Osteoblast (primary cell): ENCODE measurements around the gene CSNK1A1L. TPM values are rescaled to one million over a fixed set of nuclear protein-coding genes. Genes with fewer than 3 reads are reported as not detected.

Experiments used
- DNase-seq: peaks from one replicate; pipeline ENCODE4 v3.0.0; 2011; ENCODE audit warnings: low spot score, mixed read lengths; ENCODE audit not compliant: insufficient read length; ENCODE audit errors: missing footprints
- H2AFZ ChIP-seq: 2 replicates; pipeline ENCODE4 v1.6.0; 2011; ENCODE audit warnings: mild to moderate bottlenecking, low read length
- H3K27ac ChIP-seq: 2 replicates; pipeline ENCODE4 v1.5.1; 2011; ENCODE audit warnings: mild to moderate bottlenecking, low read depth, low read length, moderate library complexity
- H3K27me3 ChIP-seq: 2 replicates; pipeline ENCODE4 v1.6.0; 2012; ENCODE audit warnings: mild to moderate bottlenecking, control low read depth, inconsistent platforms, low read length, moderate library complexity; ENCODE audit not compliant: insufficient read depth
- H3K36me3 ChIP-seq: 2 replicates; pipeline ENCODE4 v1.5.1; 2011; ENCODE audit warnings: mild to moderate bottlenecking, low read length, control low read depth, moderate library complexity; ENCODE audit not compliant: insufficient read depth
- H3K4me1 ChIP-seq: 2 replicates; pipeline ENCODE4 v1.5.1; 2011; ENCODE audit warnings: mild to moderate bottlenecking, low read length, control low read depth, moderate library complexity; ENCODE audit not compliant: insufficient read depth
- H3K4me2 ChIP-seq: 2 replicates; pipeline ENCODE4 v1.6.0; 2011; ENCODE audit warnings: mild to moderate bottlenecking, low read length; ENCODE audit not compliant: insufficient read depth
- H3K4me3 ChIP-seq: fragments of 200-600 bp; sonication (generic); 3 replicates; pipeline ENCODE4 v1.5.1; 2012; ENCODE audit warnings: mild to moderate bottlenecking, low read length, inconsistent platforms; ENCODE audit not compliant: insufficient read depth
- H3K79me2 ChIP-seq: 2 replicates; pipeline ENCODE4 v1.6.0; 2012; ENCODE audit warnings: mild to moderate bottlenecking, low read length, control low read depth, inconsistent platforms; ENCODE audit not compliant: insufficient read depth
- H3K9me3 ChIP-seq: 2 replicates; pipeline ENCODE4 v1.5.1; 2011; ENCODE audit warnings: low read depth, low read length, control low read depth
- H4K20me1 ChIP-seq: 2 replicates; pipeline ENCODE4 v1.6.0; 2012; ENCODE audit warnings: mild to moderate bottlenecking, low read length, control low read depth; ENCODE audit not compliant: insufficient read depth
- CTCF ChIP-seq: IDR thresholded peaks from 2 replicates; pipeline ENCODE4 v1.5.1; 2011; ENCODE audit warnings: mild to moderate bottlenecking, low read depth, low read length, moderate library complexity; ENCODE audit errors: extremely low read depth
- total RNA-seq: library from RNA; depleted of rRNA; stranded (reverse); fragments of >200 nt; gene quantifications from 2 replicates; pipeline ENCODE4 v1.2.3, GENCODE V29; 2012

CSNK1A1L gene
- total RNA-seq: not detected in 2 replicates

DNA sequence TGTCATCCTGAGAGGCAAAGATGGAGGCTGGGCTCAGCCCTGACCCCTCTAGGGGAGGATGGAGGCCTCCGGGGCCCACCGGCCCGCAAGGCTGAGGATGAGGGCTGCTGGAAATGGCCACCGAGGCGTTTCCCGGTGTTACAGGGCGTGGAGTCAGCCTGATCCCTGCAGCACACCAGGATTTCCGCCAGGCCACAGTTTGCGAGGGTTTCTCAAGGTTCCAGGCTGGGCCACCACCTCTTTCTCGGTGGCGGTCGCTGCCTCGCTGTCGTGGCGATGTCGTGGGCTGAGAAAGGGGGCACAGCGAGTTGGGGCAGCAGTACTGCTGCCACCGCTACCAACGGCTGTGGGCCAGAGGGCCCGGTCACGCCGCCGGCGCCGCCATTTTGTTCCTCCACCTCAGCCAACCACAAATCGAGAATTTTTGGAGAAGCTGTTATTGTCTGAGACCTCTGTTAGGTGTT, at the start of gene CSNK1A1L:
TSS of gene CSNK1A1L (minus strand) at position 414 of the 464 bp plus-strand sequence. CDS start at position 6, 408 bp downstream.
- no peak within 1 kb of the TSS for H3K27ac ChIP-seq
- H2AFZ ChIP-seq: peak within 1 kb of the TSS; percentile 18
- H3K27me3 ChIP-seq: no peaks in the 10 kb centered on the region
- TF ChIP-seq CTCF: no peak
- H4K20me1 ChIP-seq: no peaks in the 10 kb centered on the region
- no peak within 1 kb of the TSS for H3K4me3 ChIP-seq
- H3K9me3 ChIP-seq: no peaks in the 10 kb centered on the region
- H3K4me2 ChIP-seq: no peak within 1 kb of the TSS
- H3K4me1 ChIP-seq: peaks cover 4% of the 10 kb centered on the region
- H3K36me3 ChIP-seq: no peaks in the 10 kb centered on the region
- DNase-seq: no peak
- H3K79me2 ChIP-seq: no peaks in the 10 kb centered on the region

DNA sequence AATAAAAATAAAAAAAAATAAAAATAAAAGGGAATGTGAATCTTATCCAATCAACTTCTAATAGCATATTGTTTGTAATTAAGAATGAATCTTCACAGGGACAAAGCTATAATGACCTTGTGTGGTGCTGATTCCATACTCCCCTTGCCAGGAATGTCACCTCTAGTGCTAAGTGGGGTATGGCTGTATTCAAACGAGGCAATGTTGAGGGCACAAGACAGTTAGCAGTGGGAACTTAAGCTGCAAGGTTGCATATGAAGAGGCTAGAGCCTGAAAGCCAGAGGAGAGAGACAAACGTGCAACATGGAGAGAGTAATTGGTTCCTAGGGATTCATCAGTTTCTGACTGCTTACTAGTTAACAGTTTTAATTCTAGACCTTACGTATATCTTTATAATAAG, 43.9 kb upstream of the CSNK1A1L start:
- DNase-seq: no peak
- Histone ChIP-seq H4K20me1 (no peaks in the 10 kb centered on the region), H3K27ac (no peak overlapping the region), H3K27me3 (no peaks in the 10 kb centered on the region), H3K79me2 (no peaks in the 10 kb centered on the region), H3K9me3 (no peaks in the 10 kb centered on the region), H3K4me1 (peaks cover 8% of the 10 kb centered on the region), H3K4me2 (no peak overlapping the region), H3K36me3 (no peaks in the 10 kb centered on the region), H3K4me3 (no peak overlapping the region), H2AFZ (no peak overlapping the region)
- no peak for TF ChIP-seq CTCF

- Histone ChIP-seq H3K4me3 (no peak overlapping the region), H3K79me2 (no peaks in the 10 kb centered on the region), H3K4me2 (no peak overlapping the region), H3K9me3 (no peaks in the 10 kb centered on the region), H2AFZ (no peak overlapping the region), H3K27me3 (no peaks in the 10 kb centered on the region), H4K20me1 (no peaks in the 10 kb centered on the region), H3K4me1 (peaks cover 16% of the 10 kb centered on the region), H3K36me3 (no peaks in the 10 kb centered on the region), H3K27ac (no peak overlapping the region)
- no peak for DNase-seq
- no peak for TF ChIP-seq CTCF
Observed at GRCh38 chr13:37148501-37148900, 43.0 kb upstream of the CSNK1A1L start.

GRCh38 chr13:37144661-37145060, 39.2 kb upstream of the CSNK1A1L start:
- no peak overlapping the region for H3K4me2 ChIP-seq

More at GRCh38 chr13:37144661-37145060, 39.2 kb upstream of the CSNK1A1L start:
- Histone ChIP-seq H3K9me3 (no peaks in the 10 kb centered on the region), H4K20me1 (no peaks in the 10 kb centered on the region), H3K36me3 (no peaks in the 10 kb centered on the region), H3K27me3 (no peaks in the 10 kb centered on the region), H3K79me2 (no peaks in the 10 kb centered on the region), H2AFZ (peak overlapping the region; percentile 39), H3K4me3 (no peak overlapping the region), H3K27ac (peak overlapping the region; percentile 52), H3K4me1 (peaks cover 16% of the 10 kb centered on the region)
- TF ChIP-seq CTCF: no peak
- no peak for DNase-seq
